ENCODE measurements around the gene SCAF4.
"Not testable (repeated sequence)": the region's sequence is repeated elsewhere in the genome, so short reads cannot be mapped to it uniquely, and the experiment has no call there.

The SCAF4 gene

GRCh38 chr21:31668651-31669491, 63.0 kb downstream of the SCAF4 start:
- no peak for DNase-seq

DNA sequence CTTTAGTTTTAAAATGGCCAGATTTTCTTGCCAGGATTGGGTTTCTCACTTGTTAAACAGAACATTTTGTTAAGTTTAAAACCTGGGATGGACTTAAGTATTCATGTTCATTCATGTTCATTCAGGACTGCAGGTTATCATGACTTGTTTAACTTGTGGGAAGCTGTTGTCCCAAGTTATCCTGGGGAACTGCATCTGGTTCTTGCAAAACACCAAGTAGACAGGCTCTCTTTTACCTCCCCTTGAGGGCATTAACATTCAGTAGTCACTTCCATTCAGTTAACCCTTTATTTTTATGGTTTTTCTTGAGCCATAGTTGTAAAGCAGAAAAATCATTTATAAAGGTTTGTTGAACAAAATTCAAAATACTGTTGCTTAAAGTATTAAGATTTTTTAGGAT, 64.3 kb downstream of the SCAF4 start:
- DNase-seq = no peak

- no peak for DNase-seq
Measured at GRCh38 chr21:31667132-31667531, 64.8 kb downstream of the SCAF4 start.

DNA sequence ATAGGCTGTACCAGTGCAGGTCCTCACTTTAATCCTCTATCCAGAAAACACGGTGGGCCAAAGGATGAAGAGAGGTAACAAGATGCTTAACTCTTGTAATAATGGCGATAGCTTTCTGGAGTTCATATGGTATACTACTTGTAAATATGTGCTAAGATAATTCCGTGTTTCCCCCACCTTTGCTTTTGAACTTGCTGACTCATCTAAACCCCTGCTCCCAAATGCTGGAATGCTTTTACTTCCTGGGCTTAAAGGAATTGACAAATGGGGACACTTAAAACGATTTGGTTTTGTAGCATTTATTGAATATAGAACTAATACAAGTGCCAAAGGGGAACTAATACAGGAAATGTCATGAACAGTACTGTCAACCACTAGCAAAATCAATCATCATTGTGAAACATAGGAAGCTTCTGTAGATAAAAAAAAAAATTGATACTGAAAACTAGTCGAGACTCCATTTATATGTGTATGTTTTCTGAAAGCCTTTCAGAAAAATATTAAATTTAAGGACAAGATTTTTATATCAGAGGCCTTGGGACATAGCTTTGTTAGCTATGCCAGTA, 65.4 kb downstream of the SCAF4 start:
- no peak for DNase-seq

- DNase-seq = not testable (repeated sequence)
Measured at GRCh38 chr21:31665869-31666268, 66.0 kb downstream of the SCAF4 start.

DNA sequence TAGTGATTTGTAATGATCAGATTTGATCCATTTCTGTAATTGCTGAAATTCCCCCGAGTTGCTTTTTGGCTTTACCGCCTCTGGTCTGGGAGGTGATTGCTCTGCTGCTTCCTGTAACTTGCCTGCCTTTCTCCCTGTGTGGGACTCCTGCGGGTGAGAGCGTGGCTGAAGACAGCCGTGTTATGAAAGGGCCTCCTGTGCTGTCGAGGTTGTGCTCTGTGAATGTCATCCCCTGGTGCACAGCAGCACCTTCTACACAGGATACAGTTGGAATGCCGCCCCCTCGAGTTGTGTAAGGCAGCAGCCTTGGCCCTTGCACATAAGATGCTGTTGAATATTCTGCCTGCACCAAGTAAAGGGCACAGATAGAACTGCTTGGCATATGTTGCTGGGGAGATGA, 66.5 kb downstream of the SCAF4 start:
- DNase-seq = no peak

DNA sequence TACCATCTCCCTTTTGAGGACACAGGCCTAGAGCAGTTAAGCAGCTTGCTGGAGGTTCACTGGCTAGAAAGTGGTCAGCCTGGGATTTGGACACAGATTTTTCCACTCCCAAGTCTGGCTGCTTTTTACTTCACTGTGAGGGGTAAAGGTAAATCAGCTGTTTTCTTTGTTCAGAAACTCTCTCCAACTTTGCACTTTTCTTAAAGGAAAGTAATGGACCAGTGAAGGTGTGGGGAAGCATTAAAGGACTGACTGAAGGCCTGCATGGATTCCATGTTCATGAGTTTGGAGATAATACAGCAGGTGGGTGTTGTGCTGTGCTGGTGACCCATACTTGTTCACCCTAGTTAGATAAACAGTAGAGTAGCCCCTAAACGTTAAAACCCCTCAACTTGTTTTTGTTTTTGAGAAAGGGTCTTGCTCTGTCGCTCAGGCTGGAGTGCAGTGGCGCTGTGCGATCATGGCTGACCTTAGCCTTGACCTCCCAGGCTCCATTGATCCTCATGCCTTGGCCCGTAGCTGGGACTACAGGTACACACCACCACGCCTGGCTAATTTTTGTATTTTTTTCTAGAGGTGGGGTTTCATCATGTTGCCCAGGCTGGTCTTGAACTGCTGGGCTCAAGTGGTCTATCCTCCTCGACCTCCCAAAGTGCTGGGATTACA, 68.2 kb downstream of the SCAF4 start:
- DNase-seq = no peak

- no peak for DNase-seq
Measured at GRCh38 chr21:31660591-31660990, 71.3 kb downstream of the SCAF4 start.

- peak in 1 of 2 experiments; percentile 36 for DNase-seq
Measured at GRCh38 chr21:31660259-31660565, 71.7 kb downstream of the SCAF4 start.

- DNase-seq = peak; percentile 89 to 94
Measured at GRCh38 chr21:31659536-31660258, 72.2 kb downstream of the SCAF4 start, which contains the start of gene SOD1. Gene SOD1, plus strand, starts transcription at chr21:31659693. Its CDS starts 77 bp downstream, at chr21:31659770.

- DNase-seq = no peak
Measured at GRCh38 chr21:31659286-31659535, 72.7 kb downstream of the SCAF4 start.

GRCh38 chr21:31658053-31658452, 73.9 kb downstream of the SCAF4 start:
- DNase-seq = no peak

DNA sequence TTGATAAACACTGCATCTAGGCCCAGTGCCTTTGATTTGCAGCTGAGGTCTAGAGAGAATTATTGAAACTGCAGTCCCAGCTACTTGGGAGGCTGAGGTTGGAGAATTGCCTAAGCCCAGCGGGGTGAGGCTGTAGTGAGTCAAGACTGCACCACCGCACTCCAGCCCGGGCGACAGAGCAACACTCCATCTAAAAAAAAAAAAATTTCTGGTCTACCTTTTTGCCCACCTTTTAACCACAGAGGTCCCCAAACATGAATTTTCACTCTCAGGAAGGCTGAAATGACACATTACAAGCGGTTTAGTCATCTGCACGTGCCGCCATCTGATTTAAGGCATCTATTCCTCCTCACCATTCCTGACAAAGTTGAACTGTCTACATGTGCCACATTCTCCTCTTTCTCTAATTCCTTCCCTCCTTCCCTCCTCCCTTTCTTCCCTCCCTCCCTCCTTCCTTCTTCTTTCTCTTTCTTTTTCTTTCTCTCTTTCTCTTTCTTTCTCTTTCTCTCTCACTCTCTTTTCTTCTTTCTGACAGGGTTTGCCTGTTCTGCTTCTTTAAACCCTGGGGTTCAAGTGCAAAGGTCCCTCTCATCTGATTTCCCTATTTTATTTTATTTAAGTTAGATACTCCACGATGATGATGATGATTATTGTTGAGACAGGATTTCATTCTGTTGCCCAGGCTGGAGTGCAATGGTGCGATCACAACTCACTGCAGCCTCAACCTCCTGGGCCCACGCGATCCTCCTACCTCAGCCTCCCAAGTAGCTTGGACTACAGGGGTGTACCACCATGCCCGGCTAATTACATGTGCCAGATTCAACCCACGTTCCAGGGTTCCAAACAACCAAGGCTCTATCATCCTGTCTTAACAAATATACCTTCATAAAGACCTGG, 75.5 kb downstream of the SCAF4 start:
- DNase-seq = no peak

DNA sequence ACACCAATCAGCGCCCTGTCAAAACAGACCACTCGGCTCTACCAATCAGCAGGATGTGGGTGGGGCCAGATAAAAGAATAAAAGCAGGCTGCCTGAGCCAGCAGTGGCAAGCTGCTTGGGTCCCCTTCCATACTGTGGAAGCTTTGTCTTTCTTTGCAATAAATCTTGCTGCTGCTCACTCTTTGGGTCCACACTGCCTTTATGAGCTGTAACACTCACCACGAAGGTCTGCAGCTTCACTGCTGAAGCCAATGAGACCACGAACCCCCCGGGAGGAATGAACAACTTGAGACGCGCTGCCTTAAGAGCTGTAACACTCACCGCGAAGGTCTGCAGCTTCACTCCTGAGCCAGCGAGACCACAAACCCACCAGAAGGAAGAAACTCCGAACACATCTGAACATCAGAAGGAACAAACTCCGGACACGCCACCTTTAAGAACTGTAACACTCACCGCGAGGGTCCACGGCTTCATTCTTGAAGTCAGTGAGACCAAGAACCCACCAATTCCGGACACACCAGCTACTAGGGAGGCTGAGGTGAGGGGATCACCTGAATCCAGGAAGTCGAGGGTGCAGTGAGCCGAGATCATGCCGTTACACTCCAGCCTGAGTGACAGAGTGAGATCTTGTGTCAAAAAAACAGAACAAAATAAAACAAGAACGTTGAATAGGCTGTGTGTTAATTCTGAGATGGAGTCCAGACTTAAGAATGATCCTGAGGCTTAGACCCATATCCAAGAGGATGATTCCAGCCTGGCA, 76.9 kb downstream of the SCAF4 start:
- DNase-seq = not testable (repeated sequence)

- no peak for DNase-seq
Measured at GRCh38 chr21:31654340-31654739, 77.6 kb downstream of the SCAF4 start.

- DNase-seq = not testable (repeated sequence)
Measured at GRCh38 chr21:31651491-31651890, 80.4 kb downstream of the SCAF4 start.

DNA sequence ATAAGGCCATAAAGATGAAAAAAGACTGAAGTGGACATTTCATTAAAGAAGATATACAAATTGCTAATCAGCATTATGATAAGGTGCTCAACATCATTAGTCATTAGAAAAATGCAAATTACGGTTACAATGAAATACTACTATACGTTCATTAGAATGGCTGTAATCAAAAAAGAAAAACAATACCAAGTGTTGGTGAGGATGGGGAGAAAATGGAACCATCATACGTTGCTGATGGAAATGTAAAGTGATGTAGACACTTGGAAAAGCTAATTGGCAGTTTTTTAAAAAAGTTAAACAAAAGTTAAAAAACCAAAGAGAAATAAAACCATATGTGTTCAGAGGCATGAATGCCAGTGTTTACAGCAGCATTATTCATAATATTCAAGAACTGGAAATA, 81.0 kb downstream of the SCAF4 start:
- no peak for DNase-seq

GRCh38 chr21:31647650-31648049, 84.3 kb downstream of the SCAF4 start:
- no peak for DNase-seq

- no peak for DNase-seq
Measured at GRCh38 chr21:31644643-31645042, 87.3 kb downstream of the SCAF4 start.

GRCh38 chr21:31641416-31641922, 90.4 kb downstream of the SCAF4 start:
- DNase-seq = no peak

DNA sequence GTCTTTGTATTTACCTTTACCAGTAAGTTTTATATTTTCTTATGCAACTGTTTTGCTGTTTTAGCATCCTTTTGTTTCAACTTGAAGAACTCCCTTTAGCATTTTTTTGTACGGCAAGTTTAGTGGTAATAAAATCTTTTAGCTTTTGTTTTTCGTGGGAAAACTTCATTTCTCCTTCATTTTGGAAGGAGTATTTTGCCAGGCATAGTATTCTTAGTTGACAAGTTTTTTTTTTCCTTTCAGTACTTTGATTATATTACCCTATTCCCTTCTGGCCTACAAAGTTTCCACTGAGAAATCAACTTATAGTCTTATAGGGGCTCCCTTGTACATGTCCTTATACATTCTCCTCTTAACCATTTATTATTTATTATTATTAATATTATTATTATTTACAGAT, 95.0 kb downstream of the SCAF4 start:
- no peak for DNase-seq

DNA sequence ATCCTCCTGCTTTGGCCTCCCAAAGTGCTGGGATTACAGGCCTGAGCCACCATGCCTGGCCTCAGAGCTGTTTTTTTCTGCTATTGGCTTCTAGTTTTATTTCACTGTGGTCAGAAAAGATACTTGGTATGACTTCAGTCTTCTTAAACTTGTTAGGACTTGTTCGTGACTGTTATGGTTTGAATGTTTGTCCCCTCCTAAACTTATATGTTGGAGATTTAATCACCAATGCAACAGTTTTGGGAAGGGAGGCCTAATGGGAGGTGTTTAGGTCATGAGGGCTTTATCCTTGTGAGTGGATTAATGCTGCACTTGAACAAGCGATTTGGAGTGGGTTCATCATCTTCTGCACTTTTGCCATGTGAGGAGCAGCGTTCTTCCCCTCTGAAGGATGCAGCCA, 96.9 kb downstream of the SCAF4 start:
- DNase-seq = no peak

All from NCI-H524 (cell line).